H1 (cell line): ENCODE data around the gene FGD4. TPM values are rescaled to one million over a fixed set of nuclear protein-coding genes. Genes with fewer than 3 reads are reported as not detected.

Experiments
- BCL11A ChIP-seq, 2 experiments: IDR thresholded peaks; one replicate each; pipeline ENCODE4 v1.6.1; 2011; ENCODE audit warnings: low read depth in 2 of 2, low read length in 2 of 2, mild to moderate bottlenecking in 2 of 2
- EP300 ChIP-seq, 2 experiments: IDR thresholded peaks; 1 replicate in 1 of 2; 2 replicates in 1 of 2; pipeline ENCODE4 v1.6.1; 2011 to 2012; ENCODE audit warnings: low read depth in 2 of 2, low read length in 2 of 2, mild to moderate bottlenecking in 2 of 2, borderline replicate concordance in 1 of 2, inconsistent platforms in 1 of 2, moderate library complexity in 1 of 2
- NRF1 ChIP-seq: IDR thresholded peaks from 2 replicates; pipeline ENCODE4 v1.6.1; 2011; ENCODE audit warnings: mild to moderate bottlenecking, low read depth, low read length, improper control_type of control experiment
- RAD21 ChIP-seq, 2 experiments: IDR thresholded peaks in 1 of 2; conservative IDR thresholded peaks in 1 of 2; 2 replicates each; pipeline ENCODE4 v1.6.1; 2011; ENCODE audit warnings: low read depth in 2 of 2, low read length in 2 of 2, improper control_type of control experiment in 1 of 2, inconsistent platforms in 1 of 2, mild to moderate bottlenecking in 1 of 2, moderate library complexity in 1 of 2
- RNF2 ChIP-seq: fragments of 200-900, 300-1000 bp; sonication (generic); IDR thresholded peaks from 2 replicates; pipeline ENCODE4 v1.7.1; 2016; ENCODE audit warnings: borderline replicate concordance, low read depth, mild to moderate bottlenecking, antibody characterized with exemption, low read length; ENCODE audit not compliant: poor library complexity, severe bottlenecking; ENCODE audit errors: missing control alignments
- SIN3A ChIP-seq, 2 experiments: IDR thresholded peaks in 1 of 2; conservative IDR thresholded peaks in 1 of 2; 2 replicates each; pipeline ENCODE4 v1.6.1; 2011 to 2012; ENCODE audit warnings: low read length in 2 of 2, improper control_type of control experiment in 1 of 2, low read depth in 1 of 2, mild to moderate bottlenecking in 1 of 2
- SP2 ChIP-seq: IDR thresholded peaks from 2 replicates; pipeline ENCODE4 v1.6.1; 2012; ENCODE audit warnings: mild to moderate bottlenecking, low read length, inconsistent platforms
- TAF7 ChIP-seq: optimal IDR thresholded peaks from 2 replicates; pipeline ENCODE3; 2011; ENCODE audit warnings: low read depth, mild to moderate bottlenecking, inconsistent platforms, low read length, moderate library complexity, borderline replicate concordance
- TEAD4 ChIP-seq: IDR thresholded peaks from 2 replicates; pipeline ENCODE4 v1.6.1; 2012; ENCODE audit warnings: low read depth, low read length, inconsistent platforms, mixed read lengths
- polyA plus RNA-seq, 7 experiments: library from polyadenylated mRNA; depleted of rRNA in 3 of 7; stranded (reverse) in 5 of 7; unstranded in 2 of 7; fragments of >200 nt in 5 of 7; fragments of 200-250 nt in 2 of 7; gene quantifications; 1 replicate in 5 of 7; 2 replicates in 1 of 7; 4 replicates in 1 of 7; pipeline versions ENCODE4 v1.2.1 to v1.2.3, GENCODE V29; 2011 to 2013; ENCODE audit warnings: missing spikeins in 2 of 7, mixed read lengths in 2 of 7
- total RNA-seq: library from RNA; stranded (reverse); fragmentation: NEBNext Ultra II Directional; extraction: Animal tissue kit (Norgen Biotek cat#: 25700); gene quantifications from 2 replicates; pipeline ENCODE4 v1.2.1, GENCODE V29; 2021
- TF ChIP-seq, protein P1 (sequence below): IDR thresholded peaks from 2 replicates; pipeline ENCODE4 v1.6.1; 2011; ENCODE audit warnings: low read depth, mild to moderate bottlenecking, low read length; ENCODE audit not compliant: insufficient read depth
- TF ChIP-seq, protein P2 (sequence below), 3 experiments: IDR thresholded peaks; 1 replicate in 2 of 3; 2 replicates in 1 of 3; pipeline versions ENCODE4 v1.5.1 to v1.6.1; 2011; ENCODE audit warnings: low read length in 3 of 3, mild to moderate bottlenecking in 3 of 3, inconsistent platforms in 2 of 3, low read depth in 1 of 3, moderate library complexity in 1 of 3; ENCODE audit not compliant: insufficient read depth in 1 of 3; ENCODE audit errors: control extremely low read depth in 1 of 3
- TF ChIP-seq, protein P3 (sequence below): IDR thresholded peaks from 2 replicates; pipeline ENCODE4 v1.6.1; 2012; ENCODE audit warnings: low read length, inconsistent platforms

The FGD4 gene
- total and polyA plus RNA-seq, 2 of the 8 experiments (the other 6 are each of a cell fraction or from before 2014, with no cell fraction given): 8.5 to 48.2 TPM

DNA sequence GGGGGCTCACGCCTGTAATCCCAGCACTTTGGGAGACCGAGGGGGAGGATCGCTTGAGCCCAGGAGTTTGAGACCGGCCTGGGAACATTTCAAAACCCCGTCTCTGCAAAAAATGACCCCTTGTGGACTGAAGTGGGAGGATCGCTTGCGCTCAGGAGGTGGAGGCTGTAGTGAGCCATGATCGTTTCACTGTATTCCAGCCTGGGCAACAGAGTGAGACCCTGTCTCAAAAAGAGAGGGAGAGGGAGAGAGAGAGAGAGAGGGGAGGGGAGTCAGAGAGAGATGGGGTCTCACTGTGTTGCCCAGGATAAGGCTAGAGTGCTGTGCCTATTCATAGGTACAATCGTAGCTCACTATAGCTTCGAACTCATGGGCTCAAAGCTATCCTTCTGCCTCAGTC lies 2.8 kb downstream of the FGD4 start (continued):
- no peak for TF ChIP-seq EP300 (IDR thresholded peaks at IDR 0.05; ENCODE audit: borderline replicate concordance in 1 of 2, low read depth in 2 of 2, low read length in 2 of 2)
- TF ChIP-seq TAF7: no peak
- TF ChIP-seq NRF1: no peak
- TF ChIP-seq SIN3A (conservative IDR thresholded peaks at IDR 0.05 in 1 of 2, IDR thresholded peaks at IDR 0.05 in 1 of 2; ENCODE audit: low read depth in 1 of 2, low read length in 2 of 2): no peak
- TF ChIP-seq RNF2: no peak
- no peak for TF ChIP-seq BCL11A (IDR thresholded peaks at IDR 0.05; ENCODE audit: low read depth in 2 of 2, low read length in 2 of 2)
- TF ChIP-seq, protein P1, sequence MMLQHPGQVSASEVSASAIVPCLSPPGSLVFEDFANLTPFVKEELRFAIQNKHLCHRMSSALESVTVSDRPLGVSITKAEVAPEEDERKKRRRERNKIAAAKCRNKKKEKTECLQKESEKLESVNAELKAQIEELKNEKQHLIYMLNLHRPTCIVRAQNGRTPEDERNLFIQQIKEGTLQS: no peak
- no peak for TF ChIP-seq SP2
- peak in 1 of 2 experiments; percentile 21; a peak in 1 of 4 replicates for TF ChIP-seq RAD21 (IDR thresholded peaks at IDR 0.05 in 1 of 2, conservative IDR thresholded peaks at IDR 0.05 in 1 of 2; ENCODE audit: low read depth in 2 of 2, low read length in 2 of 2)
- TF ChIP-seq, protein P2, sequence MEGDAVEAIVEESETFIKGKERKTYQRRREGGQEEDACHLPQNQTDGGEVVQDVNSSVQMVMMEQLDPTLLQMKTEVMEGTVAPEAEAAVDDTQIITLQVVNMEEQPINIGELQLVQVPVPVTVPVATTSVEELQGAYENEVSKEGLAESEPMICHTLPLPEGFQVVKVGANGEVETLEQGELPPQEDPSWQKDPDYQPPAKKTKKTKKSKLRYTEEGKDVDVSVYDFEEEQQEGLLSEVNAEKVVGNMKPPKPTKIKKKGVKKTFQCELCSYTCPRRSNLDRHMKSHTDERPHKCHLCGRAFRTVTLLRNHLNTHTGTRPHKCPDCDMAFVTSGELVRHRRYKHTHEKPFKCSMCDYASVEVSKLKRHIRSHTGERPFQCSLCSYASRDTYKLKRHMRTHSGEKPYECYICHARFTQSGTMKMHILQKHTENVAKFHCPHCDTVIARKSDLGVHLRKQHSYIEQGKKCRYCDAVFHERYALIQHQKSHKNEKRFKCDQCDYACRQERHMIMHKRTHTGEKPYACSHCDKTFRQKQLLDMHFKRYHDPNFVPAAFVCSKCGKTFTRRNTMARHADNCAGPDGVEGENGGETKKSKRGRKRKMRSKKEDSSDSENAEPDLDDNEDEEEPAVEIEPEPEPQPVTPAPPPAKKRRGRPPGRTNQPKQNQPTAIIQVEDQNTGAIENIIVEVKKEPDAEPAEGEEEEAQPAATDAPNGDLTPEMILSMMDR (IDR thresholded peaks at IDR 0.05; ENCODE audit: control extremely low read depth in 1 of 3, insufficient read depth in 1 of 3, low read depth in 1 of 3, low read length in 3 of 3): peak in 2 of 3 experiments; percentile 12 to 20; a peak in 2 of 4 replicates
- TF ChIP-seq, protein P3, sequence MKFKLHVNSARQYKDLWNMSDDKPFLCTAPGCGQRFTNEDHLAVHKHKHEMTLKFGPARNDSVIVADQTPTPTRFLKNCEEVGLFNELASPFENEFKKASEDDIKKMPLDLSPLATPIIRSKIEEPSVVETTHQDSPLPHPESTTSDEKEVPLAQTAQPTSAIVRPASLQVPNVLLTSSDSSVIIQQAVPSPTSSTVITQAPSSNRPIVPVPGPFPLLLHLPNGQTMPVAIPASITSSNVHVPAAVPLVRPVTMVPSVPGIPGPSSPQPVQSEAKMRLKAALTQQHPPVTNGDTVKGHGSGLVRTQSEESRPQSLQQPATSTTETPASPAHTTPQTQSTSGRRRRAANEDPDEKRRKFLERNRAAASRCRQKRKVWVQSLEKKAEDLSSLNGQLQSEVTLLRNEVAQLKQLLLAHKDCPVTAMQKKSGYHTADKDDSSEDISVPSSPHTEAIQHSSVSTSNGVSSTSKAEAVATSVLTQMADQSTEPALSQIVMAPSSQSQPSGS: no peak
- TF ChIP-seq TEAD4: no peak
